HG03039 (cell line): ENCODE data around the gene EPS15.
"Not testable (repeated sequence)": the region's sequence is repeated elsewhere in the genome, so short reads cannot be mapped to it uniquely, and the experiment has no call there.

Source experiments
- ATAC-seq: cut with Tn5 transposase; IDR thresholded peaks from one replicate; pipeline ENCODE4 v1.9.1; 2021; ENCODE audit warnings: mild to moderate bottlenecking, moderate library complexity; ENCODE audit not compliant: unreplicated experiment

EPS15 gene

GRCh38 chr1:51519048-51519864 is at the start of gene EPS15:
EPS15 (minus strand) TSS chr1:51519266; CDS start chr1:51519231, 35 bp downstream.
- peak; percentile 51 for ATAC-seq

DNA sequence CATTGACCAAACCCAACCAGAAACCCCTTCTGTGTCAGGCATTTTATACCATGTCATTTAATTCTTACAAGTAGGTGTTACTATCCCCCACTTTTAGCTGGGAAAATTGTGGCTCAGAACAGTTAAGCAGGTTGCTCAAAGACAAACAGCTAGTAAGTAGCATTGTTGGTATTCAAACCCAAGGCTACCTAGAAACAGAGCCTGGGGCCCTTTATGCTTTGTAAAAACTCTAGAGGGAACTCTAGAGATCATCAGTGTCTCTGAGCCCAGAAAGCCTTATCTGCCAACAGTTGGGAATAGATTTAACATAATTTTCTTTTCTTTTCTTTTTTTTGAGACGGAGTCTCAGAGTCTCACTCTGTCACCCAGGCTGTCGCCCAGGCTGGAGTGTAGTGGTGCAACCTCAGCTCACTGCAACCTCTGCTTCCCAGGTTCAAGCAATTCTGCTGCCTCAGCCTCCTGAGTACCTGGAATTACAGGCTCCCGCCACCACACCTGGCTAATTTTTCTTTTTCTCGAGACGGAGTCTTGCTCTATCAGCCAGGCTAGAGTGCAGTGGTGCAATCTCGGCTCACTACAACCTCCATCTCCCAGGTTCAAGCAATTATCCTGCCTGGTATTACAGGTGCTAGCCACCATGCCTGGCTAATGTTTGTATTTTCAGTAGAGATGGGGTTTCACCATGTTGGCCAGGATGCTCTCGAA is 49.3 kb upstream of the EPS15 start:
- ATAC-seq: no peak

- no peak for ATAC-seq
Measured at GRCh38 chr1:51567653-51568052, 48.6 kb upstream of the EPS15 start.

GRCh38 chr1:51566260-51566659 is 47.2 kb upstream of the EPS15 start:
- no peak for ATAC-seq

- ATAC-seq: no peak
Measured at GRCh38 chr1:51565009-51565408, 45.9 kb upstream of the EPS15 start.

DNA sequence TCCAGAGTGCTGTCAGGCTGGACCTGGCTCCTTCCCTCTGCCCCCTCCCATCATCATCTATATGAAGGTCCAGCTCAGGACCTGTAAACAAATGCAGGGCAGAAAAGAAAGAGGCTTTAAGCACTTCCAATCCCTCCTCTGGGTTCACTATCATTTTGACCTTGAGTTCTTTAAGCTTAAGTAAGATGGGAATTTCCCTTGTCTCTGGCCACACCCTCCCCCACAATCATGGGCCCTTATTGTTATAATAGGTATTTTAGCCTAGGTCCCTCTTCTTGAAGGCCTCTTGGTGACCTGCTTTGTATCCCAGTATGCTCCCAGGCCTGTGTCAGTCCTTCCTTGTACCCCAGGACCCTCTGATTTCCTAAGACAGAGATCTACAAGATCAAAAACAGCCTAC is 45.1 kb upstream of the EPS15 start:
- no peak for ATAC-seq

- no peak for ATAC-seq
Measured at GRCh38 chr1:51561702-51562101, 42.6 kb upstream of the EPS15 start.

- ATAC-seq: not testable (repeated sequence)
Measured at GRCh38 chr1:51560895-51561294, 41.8 kb upstream of the EPS15 start.

DNA sequence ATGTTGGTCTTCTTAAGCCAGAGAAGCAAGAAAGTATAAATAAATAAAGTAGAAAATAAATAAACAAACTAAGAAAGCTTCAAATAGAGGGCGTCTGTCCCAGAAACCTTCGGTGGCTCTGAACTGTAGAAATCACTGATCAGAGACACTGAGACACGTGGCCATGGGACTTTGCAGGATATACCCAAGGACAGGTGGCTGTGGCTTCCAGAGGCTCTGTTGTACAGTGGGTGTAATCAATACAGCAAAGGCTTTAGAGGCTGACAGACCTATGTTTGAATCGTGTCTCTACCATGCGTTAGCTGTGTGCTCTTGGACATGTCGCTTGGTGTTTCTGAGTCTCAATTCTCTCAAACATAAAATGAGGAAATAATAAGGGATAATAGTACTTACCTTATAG is 41.0 kb upstream of the EPS15 start:
- ATAC-seq: no peak

DNA sequence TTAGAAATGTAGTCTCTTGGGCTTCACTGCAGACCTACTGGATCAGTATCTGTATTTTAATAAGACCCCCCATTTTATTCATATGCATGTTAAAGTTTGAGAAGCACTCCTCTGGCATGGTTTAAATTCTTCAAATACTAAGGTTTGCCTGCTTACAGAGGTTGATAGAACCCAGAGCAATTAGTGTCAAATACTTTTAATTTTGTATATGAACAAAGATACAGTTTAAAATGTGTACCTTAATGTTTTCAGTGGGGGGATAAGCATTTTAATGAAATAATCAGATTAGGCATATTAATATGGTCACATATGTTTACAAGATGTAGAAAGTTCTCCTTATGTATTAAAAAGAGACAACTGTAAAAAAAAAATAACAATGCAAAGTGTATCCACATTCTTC is 40.4 kb upstream of the EPS15 start:
- ATAC-seq: no peak

- no peak for ATAC-seq
Measured at GRCh38 chr1:51559064-51559500, 40.0 kb upstream of the EPS15 start.

GRCh38 chr1:51558375-51558924 is 39.4 kb upstream of the EPS15 start:
- ATAC-seq: no peak

DNA sequence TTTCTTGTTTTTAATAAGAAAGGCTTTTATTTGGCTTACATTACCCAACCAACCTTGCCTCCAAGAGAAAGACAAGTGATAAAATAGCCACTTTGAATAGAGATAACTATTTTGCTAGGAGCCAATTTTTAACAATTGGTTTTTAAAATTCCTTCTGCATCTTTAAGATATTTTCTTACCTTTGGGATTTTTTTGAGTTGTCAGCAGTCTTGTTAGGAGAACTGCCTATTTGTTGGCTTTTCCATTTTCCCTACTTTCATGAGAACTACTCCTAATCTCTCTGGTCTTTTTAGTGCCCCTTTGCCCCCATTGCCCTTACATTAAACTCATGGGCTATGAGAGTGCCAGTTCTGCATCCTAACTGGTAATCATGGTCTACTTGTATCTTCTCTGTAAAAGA is 38.1 kb upstream of the EPS15 start:
- no peak for ATAC-seq

DNA sequence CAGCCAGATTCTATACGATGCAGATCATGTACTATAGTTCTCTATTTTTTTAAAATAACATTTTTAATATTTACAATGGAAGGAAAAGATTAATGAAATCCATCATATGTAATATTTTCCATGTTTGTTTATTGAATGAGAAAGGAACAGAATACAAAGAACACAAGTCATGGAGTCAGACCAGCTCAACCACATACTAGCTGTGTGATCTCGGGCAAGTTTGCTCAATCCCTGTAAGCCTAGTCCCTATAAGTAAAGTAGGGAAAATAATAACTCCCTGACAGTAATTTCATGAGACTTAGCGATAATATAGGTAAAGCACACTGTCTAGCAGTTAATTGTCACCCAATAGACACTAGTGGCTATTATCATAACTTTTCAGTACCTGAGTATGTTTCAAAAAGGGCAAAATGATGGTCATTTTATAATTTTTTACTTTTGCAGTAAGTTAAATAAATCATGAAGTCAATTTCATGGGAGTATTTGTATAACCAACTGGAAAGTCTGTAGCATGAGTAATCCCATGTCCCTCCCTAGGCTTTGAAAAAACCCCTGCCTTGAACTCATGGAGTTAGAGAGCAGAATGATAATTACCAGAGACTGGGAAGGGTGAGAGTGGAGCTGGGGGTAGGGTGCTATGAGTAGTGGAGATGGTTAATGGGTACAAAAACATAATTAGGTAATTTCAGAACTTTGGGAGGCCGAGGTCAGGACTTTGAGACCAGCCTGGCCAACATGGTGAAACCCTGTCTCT is 37.0 kb upstream of the EPS15 start:
- no peak for ATAC-seq

DNA sequence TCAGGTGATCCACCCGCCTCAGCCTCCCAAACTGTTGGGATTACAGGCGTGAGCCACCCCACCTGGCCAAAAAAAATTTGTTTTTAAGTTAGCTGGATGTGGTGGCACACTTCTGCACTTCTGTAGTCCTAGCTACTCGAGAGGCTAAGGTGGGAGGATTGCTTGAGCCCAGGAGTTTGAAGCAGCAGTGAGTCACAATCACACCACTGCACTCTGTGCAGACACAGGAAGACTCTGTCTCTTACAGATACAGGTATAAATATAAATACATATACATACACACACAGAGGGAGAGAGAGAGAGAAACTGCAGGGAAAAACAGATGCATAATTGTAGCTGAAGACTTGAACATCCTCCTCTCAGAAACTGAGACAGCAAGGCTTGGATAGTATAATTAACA is 34.8 kb upstream of the EPS15 start:
- ATAC-seq: no peak

GRCh38 chr1:51552929-51553807 is 34.1 kb upstream of the EPS15 start:
- ATAC-seq: no peak

- ATAC-seq: no peak
Measured at GRCh38 chr1:51551848-51552296, 32.8 kb upstream of the EPS15 start.

GRCh38 chr1:51551081-51551480 is 32.0 kb upstream of the EPS15 start:
- ATAC-seq: no peak

DNA sequence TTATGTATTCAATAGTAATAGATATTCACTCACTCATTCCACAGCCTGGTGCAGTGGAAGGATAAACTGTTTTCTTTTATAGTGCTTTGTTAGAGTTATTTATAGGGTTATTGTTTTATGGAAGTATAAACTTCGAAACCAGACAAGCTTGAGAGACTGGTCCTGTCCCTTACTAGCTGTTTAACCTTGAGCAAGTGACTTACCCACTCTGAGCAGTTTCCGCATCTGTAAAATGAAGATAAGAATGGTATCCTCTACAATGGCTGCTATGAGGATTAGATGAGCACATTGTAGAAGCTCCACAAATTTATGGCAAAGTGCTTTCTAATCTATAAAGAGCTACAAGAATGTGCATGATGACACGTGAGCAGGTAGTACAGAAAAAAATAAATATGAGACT is 30.8 kb upstream of the EPS15 start:
- ATAC-seq: no peak

DNA sequence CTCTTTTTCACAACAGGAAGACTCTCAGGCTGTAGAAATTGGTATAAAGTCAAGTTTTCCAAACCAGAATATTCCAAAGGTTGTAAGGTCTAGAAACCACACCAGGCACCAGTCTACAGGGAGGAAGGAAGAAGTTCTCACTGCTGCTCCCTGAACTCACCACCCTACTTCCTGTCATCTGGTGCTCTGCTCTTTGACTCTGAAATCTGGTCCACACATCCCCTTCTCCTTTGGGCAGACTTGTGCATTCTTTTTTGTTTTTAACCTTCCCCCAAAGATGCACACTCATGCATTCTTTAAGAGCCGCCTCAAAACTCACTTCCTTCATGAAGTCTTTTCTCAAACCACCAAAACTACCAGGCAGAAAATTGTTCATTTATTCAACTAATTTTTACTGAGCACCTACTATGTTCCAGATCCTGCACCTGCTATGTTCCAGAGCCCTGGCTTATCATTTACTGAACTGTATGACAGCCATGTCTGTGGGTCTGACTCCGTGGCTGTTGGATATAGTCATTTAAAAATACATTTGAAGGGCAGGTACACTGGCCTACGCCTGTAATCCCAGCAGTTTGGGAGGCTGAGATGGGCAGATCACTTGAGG is 30.1 kb upstream of the EPS15 start:
- no peak for ATAC-seq
